ENCODE data around the gene GPR25. TPM values are rescaled to one million over a fixed set of nuclear protein-coding genes. Genes with fewer than 3 reads are reported as not detected.

The GPR25 gene
- total and polyA plus RNA-seq, 10 of the 15 experiments (the other 5 are each of a cell fraction or from before 2014, with no cell fraction given), result not detected

DNA sequence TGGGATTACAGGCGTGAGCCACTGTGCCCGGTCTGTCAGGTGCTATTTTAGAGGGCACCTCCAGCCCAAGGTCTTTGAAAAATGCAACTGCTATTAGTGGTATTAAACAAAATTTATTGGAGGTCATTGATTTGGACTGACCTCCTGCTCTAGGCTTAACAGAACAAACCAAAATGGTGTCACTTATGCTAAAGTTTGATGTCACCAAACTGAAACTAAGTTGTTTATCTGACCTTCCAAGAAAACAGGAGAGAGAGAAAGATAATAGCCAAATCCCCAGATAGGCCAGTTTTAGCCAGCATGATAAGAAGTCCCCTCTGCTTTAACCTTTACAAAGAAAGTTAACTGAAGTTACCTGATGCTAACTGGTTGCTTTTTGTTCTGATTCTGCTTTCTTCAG is 13.8 kb downstream of the GPR25 start (continued):
- TF ChIP-seq RELA (IDR thresholded peaks at IDR 0.05; ENCODE audit: borderline replicate concordance, partially characterized antibody) (no peak), POU2F2 (IDR thresholded peaks at IDR 0.05; ENCODE audit: borderline replicate concordance, low read depth, low read length) (no peak), KAT2A (conservative IDR thresholded peaks at IDR 0.05; ENCODE audit: control insufficient read depth, low read depth, low read length) (no peak), STAT3 (IDR thresholded peaks at IDR 0.05; ENCODE audit: low read depth, low read length) (no peak), TAF1 (IDR thresholded peaks at IDR 0.05; ENCODE audit: borderline replicate concordance, low read depth, low read length) (no peak), MEF2A (IDR thresholded peaks at IDR 0.05; ENCODE audit: insufficient read depth, low read depth, low read length) (no peak), YY1 (IDR thresholded peaks at IDR 0.05; ENCODE audit: low read depth, low read length) (no peak; the same call in 1 of the 2 replicates), BCL11A (IDR thresholded peaks at IDR 0.05; ENCODE audit: low read depth, low read length) (no peak), JUND (IDR thresholded peaks at IDR 0.05; ENCODE audit: low read depth, low read length) (no peak), ETV6 (conservative IDR thresholded peaks at IDR 0.05 in 1 of 2, IDR thresholded peaks at IDR 0.05 in 1 of 2; ENCODE audit: borderline replicate concordance in 1 of 2, low read depth in 1 of 2) (no peak), ATF7 (IDR thresholded peaks at IDR 0.05; ENCODE audit: low read depth) (no peak), NFXL1 (IDR thresholded peaks at IDR 0.05; ENCODE audit: borderline replicate concordance) (no peak), ZNF207 (IDR thresholded peaks at IDR 0.05; ENCODE audit: borderline replicate concordance) (no peak), ZNF24 (IDR thresholded peaks at IDR 0.05) (no peak), FOXK2 (IDR thresholded peaks at IDR 0.05) (no peak), ZNF384 (IDR thresholded peaks at IDR 0.05; ENCODE audit: borderline replicate concordance, low read depth, low read length) (no peak), ZNF217 (IDR thresholded peaks at IDR 0.05) (no peak)
- TF ChIP-seq, protein P1, sequence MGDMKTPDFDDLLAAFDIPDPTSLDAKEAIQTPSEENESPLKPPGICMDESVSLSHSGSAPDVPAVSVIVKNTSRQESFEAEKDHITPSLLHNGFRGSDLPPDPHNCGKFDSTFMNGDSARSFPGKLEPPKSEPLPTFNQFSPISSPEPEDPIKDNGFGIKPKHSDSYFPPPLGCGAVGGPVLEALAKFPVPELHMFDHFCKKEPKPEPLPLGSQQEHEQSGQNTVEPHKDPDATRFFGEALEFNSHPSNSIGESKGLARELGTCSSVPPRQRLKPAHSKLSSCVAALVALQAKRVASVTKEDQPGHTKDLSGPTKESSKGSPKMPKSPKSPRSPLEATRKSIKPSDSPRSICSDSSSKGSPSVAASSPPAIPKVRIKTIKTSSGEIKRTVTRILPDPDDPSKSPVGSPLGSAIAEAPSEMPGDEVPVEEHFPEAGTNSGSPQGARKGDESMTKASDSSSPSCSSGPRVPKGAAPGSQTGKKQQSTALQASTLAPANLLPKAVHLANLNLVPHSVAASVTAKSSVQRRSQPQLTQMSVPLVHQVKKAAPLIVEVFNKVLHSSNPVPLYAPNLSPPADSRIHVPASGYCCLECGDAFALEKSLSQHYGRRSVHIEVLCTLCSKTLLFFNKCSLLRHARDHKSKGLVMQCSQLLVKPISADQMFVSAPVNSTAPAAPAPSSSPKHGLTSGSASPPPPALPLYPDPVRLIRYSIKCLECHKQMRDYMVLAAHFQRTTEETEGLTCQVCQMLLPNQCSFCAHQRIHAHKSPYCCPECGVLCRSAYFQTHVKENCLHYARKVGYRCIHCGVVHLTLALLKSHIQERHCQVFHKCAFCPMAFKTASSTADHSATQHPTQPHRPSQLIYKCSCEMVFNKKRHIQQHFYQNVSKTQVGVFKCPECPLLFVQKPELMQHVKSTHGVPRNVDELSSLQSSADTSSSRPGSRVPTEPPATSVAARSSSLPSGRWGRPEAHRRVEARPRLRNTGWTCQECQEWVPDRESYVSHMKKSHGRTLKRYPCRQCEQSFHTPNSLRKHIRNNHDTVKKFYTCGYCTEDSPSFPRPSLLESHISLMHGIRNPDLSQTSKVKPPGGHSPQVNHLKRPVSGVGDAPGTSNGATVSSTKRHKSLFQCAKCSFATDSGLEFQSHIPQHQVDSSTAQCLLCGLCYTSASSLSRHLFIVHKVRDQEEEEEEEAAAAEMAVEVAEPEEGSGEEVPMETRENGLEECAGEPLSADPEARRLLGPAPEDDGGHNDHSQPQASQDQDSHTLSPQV (IDR thresholded peaks at IDR 0.05), result peak; percentile 99
- TF ChIP-seq, protein P2, sequence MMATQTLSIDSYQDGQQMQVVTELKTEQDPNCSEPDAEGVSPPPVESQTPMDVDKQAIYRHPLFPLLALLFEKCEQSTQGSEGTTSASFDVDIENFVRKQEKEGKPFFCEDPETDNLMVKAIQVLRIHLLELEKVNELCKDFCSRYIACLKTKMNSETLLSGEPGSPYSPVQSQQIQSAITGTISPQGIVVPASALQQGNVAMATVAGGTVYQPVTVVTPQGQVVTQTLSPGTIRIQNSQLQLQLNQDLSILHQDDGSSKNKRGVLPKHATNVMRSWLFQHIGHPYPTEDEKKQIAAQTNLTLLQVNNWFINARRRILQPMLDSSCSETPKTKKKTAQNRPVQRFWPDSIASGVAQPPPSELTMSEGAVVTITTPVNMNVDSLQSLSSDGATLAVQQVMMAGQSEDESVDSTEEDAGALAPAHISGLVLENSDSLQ (IDR thresholded peaks at IDR 0.05), result no peak
